ENCODE results near the gene HEPHL1.

The HEPHL1 gene

GRCh38 chr11:94129512-94130297 is 108.6 kb downstream of the HEPHL1 start:
- no peak for DNase-seq (ENCODE audit: extremely low spot score)
- ChIA-PET POLR2A (no interaction called here), CTCF (interaction anchor here (1.2 to 2.3 kb wide), 5 partner anchors 10 to 54 kb away, joined by 3 to 9 read pairs (median 4); no protein-coding TSS in a partner anchor)
- TF ChIP-seq CTCF (IDR thresholded peaks at IDR 0.05; ENCODE audit: control extremely low read depth, extremely low read depth, low read depth, missing control alignments), result no peak

- TF ChIP-seq CTCF (IDR thresholded peaks at IDR 0.05; ENCODE audit: control extremely low read depth, extremely low read depth, low read depth, missing control alignments), result no peak
- DNase-seq (ENCODE audit: extremely low spot score), result no peak
- ChIA-PET CTCF (interaction anchor here (1.2 to 2.3 kb wide), 4 partner anchors 11 to 53 kb away, joined by 4 to 9 read pairs (median 6); no protein-coding TSS in a partner anchor), POLR2A (no interaction called here)
Measured at GRCh38 chr11:94130298-94131046, 109.3 kb downstream of the HEPHL1 start.

GRCh38 chr11:94131047-94131717 is 110.0 kb downstream of the HEPHL1 start:
- TF ChIP-seq CTCF (IDR thresholded peaks at IDR 0.05; ENCODE audit: control extremely low read depth, extremely low read depth, low read depth, missing control alignments), result no peak
- no peak for DNase-seq (ENCODE audit: extremely low spot score)
- POLR2A ChIA-PET, result no interaction called here
- CTCF ChIA-PET, result interaction anchor here (1.2 to 1.6 kb wide), 3 partner anchors 10 to 53 kb away, joined by 3 to 6 read pairs (median 5); no protein-coding TSS in a partner anchor

GRCh38 chr11:94131718-94132115 is 110.6 kb downstream of the HEPHL1 start:
- ChIA-PET CTCF (interaction anchor here (1.2 to 1.6 kb wide), 3 partner anchors 10 to 52 kb away, joined by 3 to 6 read pairs (median 5); no protein-coding TSS in a partner anchor), POLR2A (no interaction called here)
- no peak for TF ChIP-seq CTCF (IDR thresholded peaks at IDR 0.05; ENCODE audit: control extremely low read depth, extremely low read depth, low read depth, missing control alignments)
- DNase-seq (ENCODE audit: extremely low spot score), result no peak

- POLR2A ChIA-PET, result no interaction called here
- CTCF ChIA-PET, result interaction anchor here (1.3 to 1.6 kb wide), 2 partner anchors 24 to 52 kb away, joined by 3 to 6 read pairs; no protein-coding TSS in a partner anchor
- no peak for DNase-seq (ENCODE audit: extremely low spot score)
- TF ChIP-seq CTCF (IDR thresholded peaks at IDR 0.05; ENCODE audit: control extremely low read depth, extremely low read depth, low read depth, missing control alignments), result no peak
Measured at GRCh38 chr11:94132152-94132558, 111.0 kb downstream of the HEPHL1 start.

- POLR2A ChIA-PET, result no interaction called here
- no peak for TF ChIP-seq CTCF (IDR thresholded peaks at IDR 0.05; ENCODE audit: control extremely low read depth, extremely low read depth, low read depth, missing control alignments)
- CTCF ChIA-PET, result no interaction called here
Measured at GRCh38 chr11:94132823-94133408, 111.8 kb downstream of the HEPHL1 start.

More at GRCh38 chr11:94132823-94133408, 111.8 kb downstream of the HEPHL1 start:
- DNase-seq (ENCODE audit: extremely low spot score), result no peak

All from GM10248 (cell line).